Stimulated activated CD4-positive, alpha-beta T cell treated with anti-CD3 and anti-CD28 coated beads, Interleukin-2, amount 100 ng/mL, for 4 hours (primary cell): ENCODE data around the gene PFKFB3.
"Not testable (repeated sequence)": the region's sequence is repeated elsewhere in the genome, so short reads cannot be mapped to it uniquely, and the experiment has no call there.

Experiments
- DNase-seq: peaks from one replicate; pipeline ENCODE4 v3.0.0-alpha.2; 2020; ENCODE audit warnings: low read depth

PFKFB3 gene

DNA sequence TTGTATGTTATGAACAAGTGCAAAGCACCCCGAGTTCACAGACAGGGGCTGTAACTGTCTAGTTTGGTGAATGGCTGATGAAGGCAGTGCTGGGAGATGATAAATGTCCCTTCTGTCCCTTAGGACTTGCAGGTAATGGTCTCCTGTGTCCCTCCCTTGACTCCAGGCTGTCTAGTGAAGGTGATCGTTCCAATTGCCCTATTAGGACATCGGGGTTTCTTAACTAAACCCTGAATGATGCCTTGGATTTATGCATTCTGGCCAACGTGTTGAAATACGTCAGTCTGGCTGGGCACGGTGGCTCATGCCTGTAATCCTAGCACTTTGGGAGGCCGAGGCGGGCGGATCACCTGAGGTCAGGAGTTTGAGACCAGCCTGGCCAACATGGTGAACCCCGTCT is 69.4 kb downstream of the PFKFB3 start:
- no peak for DNase-seq

DNA sequence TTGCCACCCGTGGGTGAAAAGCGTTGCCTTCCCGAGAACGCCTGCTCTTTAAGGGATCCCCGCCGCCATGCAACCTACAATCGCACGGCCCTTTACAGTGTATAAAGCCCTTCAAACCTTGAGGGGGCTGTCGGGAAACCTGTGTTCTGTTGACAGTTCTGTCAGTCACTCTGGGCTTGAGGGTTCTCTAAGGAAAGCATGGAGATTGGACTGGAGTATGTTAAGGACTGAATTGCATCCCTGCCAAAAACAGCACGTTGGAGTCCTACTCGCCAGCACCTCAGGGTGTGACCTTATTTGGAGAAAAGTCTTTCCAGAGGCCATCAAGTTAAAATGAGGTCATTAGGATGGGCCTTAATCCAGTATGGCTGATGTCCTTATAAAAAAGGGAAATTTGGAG is 70.6 kb downstream of the PFKFB3 start:
- DNase-seq = no peak

GRCh38 chr10:6274040-6274439 is 71.3 kb downstream of the PFKFB3 start:
- DNase-seq = no peak

DNA sequence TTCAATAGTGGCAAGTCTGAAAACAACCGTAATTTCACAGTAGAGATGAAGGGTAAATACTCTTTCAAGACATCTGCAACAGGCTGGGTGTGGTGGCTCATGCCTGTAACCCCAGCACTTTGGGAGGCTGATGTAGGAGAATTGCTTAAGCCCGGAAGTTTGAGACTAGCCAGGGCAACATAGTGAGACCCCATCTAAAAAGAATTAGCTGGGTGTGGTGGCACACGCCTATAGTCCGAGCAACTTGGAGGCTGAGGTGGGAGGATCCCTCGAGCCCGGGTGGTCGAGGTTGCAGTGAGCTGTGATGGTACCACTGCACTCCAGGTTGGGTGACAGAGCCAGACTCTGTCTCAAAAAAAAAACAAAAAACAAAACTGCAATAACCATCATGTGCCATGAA is 71.8 kb downstream of the PFKFB3 start:
- DNase-seq = no peak

DNA sequence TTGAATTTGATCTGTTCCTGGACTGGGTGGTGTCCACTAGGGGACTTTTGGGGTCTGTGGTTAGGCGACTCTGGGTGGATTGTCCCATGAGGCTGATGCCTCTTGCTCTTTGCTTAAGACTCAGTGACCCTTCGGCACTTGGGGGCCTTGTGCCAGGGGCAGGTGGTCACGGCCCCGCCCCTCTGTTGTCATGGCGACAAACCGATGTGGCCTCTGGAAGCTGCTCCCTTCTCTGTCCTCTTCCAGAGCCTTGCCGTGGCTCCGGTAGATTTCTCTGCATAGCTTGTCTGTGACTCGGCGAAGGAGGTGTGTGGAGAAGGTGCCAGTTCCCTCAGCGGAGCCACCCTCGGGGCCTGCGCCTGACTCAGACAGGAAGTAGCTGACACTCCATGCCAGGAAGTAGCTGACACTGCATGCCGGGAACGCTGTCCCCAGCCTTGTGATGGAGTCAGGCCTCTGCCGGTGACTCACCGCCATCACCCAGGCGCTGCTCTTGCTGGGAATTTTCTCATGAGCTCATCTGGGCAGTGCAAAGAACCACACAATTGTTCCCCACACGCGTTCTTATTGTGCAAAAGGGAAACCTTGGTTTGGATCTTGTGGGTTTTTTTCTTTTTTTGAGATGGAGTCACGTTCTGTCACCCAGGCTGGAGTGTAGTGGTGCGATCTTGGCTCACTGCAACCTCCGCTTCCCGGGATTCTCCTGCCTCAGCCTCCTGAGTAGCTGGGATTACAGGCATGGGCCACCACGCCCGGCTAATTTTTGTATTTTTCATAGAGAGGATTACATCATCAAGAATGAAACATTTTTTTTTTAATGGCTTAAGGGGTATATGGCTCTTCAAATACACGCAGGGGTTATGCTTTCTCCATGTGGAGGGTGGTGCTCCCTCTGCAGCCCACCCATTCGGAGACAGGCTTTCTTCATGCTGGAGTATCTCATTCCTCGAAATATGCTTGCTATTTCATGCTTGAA is 72.6 kb downstream of the PFKFB3 start:
- DNase-seq = peak; percentile 90

DNA sequence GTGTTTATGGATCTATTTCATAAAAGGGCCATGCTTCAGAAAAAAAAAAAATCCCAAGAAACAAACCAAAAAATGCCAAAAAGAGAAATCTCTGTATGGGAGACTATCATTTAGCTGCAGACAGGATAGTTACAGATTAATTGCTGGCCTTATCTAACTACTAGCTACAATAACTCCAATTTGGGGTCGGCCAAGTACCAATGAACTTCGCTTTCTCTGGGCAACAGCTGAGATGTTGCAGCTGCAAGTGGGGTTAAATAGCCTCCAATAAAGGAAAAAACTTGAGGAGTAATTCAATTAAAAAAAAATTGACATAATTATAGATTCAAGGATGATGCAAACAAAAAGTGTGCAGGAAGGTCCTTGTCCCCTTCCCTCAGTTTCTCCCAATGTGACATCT is 73.6 kb downstream of the PFKFB3 start:
- DNase-seq = no peak

GRCh38 chr10:6278519-6279120 is 75.9 kb downstream of the PFKFB3 start:
- no peak for DNase-seq

DNA sequence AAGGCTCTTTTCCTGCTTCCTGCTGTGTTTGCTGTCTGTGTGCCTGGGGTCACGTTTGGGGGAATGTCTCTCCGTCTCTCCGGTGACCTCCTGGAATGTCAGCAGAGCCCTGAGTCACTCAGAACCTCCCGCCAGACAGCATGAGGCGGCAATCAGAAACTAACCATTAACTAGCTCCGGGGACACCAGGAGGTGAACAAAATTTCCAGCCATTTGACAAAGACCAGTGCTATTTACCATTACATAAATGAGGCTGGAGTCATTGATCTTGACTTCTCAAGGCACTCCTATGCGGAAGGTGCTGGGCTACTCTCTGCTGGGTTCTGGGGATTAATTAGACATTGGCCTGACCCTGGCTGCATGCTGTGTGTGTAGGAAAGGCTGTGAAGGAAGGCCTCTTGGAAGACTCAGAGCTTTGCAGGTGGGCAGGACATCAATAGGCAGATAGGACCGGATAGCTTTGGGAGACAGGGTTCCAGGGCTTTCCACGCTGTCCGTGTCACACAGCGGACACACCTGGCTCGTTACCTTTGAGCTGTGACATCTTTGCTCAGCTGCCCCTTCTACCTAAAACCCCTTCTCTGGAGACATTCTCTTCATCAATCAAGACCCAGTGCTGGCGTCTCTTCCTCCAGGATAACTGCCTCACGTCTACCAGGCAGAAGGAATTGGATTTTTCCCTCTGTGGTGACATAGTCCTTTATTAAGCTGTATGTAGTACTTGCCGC is 77.0 kb downstream of the PFKFB3 start:
- DNase-seq = no peak

GRCh38 chr10:6280291-6280690 is 77.6 kb downstream of the PFKFB3 start:
- no peak for DNase-seq

DNA sequence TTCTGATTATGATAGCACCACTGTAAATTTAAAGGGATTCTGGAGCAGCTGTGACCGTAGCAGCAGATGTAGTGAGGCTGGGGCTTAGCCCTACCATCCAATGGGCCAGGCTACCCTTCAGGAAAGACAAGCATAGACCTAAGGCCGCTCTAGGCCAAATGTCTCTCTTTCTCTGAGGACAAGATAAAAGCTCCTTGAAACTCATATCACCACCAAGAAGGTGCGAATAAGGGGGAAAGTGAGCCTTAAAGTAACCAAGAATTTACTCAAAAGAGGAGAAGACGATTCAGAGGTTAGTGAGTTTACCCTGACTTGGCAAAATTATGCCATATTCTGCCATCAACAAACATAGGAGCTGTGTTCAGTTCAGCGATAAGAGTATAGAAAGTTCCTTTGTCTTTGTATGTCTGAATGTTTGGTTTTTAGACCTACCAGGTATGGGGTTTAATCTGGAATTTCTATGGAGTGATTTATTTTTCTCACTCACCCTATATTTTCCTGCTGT is 79.8 kb downstream of the PFKFB3 start:
- DNase-seq = no peak

GRCh38 chr10:6283655-6284054 is 80.9 kb downstream of the PFKFB3 start:
- no peak for DNase-seq

DNA sequence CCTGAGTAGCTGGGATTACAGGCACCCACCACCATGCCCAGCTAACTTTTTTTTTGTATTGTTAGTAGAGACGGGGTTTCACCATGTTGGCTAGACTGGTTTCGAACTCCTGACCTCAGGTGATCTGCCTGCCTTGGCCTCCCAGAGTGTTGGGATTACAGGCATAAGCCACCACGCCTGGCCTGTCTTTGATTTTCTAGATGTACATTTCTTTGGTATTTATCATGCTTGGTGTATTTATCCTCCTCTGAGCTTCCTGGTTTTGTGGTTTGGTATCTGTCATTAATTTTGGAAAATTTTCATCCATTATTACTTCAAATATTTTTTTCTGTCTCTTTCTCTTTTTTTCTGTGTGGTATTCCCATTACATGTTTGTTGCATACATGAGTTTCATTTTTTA is 87.9 kb downstream of the PFKFB3 start:
- not testable (repeated sequence) for DNase-seq

DNA sequence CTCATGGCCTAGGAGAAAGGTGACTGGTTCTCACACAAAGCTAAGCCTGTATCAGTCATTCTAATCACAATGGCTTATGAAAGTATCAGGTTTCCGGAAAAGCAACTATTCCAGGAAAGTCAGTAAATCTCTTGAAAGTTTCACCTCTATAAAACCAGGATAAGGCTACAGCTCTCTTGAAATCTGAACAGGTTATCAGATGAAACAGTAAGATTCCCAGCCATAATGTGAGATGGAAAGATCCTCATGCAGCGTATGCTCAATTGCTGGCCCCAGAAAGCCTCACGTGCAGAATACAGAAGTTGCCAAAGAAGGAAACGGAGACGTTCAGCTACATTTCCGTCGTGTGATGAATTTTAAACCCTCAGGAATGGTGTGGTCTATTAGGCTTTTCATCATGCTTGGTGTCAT is 90.0 kb downstream of the PFKFB3 start:
- no peak for DNase-seq

DNA sequence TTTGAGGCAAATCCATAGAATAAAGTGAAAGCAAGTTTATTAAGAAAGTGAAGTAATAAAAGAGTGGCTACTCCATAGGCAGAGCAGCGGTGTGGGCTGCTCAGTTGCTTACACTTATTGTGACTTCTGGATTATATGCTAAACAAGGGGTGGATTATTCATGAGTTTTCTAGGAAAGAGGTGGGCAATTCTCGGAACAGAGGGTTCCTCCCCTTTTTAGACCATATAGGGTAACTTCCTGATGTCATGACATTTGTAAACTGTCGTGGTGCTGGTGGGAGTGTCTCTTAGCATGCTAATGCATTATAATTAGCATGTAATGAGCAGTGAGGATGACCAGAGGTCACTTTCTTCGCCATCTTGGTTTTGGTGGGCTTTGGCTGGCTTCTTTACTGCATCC is 93.7 kb downstream of the PFKFB3 start:
- not testable (repeated sequence) for DNase-seq

DNA sequence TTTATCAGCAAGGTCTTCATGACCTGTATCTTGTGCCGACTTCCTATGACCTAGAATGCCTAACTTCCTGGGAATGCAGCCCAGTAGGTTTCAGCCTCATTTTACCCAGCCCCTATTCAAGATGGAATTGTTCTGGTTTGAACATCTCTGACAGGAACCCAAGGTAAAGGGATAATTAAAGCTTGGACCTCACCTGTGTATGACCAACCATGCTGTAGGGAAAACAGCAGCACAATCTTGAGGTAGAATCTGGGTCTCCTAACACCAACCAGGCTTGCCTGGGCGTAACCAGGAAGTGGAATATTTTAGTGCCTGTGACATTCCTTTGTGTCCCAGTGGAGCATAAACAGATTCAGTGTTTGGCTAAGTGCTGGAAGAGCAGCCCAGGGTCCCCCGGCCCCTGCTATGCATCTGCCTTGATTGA is 94.1 kb downstream of the PFKFB3 start:
- DNase-seq = no peak

DNA sequence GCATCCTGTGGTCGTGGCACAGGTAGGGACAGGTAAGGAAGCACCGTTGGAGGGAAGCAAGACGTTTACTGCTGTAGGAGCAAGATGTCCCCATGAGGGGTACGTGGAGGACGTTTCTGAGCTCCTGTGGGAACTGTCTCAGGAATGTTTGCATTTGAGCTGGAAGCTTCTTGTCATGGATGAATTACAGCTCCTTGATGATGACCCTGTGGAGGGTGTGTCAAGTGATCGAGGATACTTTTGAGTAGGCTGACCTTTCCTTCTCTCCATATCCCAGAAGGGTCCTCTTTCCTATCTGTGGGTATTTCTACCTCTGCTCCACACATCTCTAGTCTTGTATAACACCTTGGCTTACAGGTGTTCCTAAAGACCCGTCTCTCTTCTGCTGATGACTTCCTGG is 94.8 kb downstream of the PFKFB3 start:
- DNase-seq = no peak

GRCh38 chr10:6297951-6298381 is 95.2 kb downstream of the PFKFB3 start:
- DNase-seq = no peak

DNA sequence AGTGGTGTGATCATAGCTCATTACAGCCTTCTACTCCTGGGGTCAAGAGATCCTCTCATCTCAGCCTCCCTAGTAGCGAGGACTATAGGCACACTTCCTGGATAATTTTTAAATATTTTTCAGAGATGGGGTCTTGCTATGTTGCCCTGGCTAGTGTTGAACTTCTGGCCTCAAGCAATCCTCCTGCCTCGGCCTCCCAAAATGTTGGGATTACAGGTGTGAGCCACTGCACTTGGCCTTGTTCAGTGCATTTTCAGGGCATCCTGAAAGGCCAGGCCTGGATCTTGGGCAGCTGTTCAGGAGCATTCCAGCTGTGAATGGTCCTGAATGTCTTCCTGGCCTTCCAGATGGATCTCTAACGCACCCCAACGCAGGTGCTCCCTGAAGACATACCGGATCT is 95.7 kb downstream of the PFKFB3 start:
- no peak for DNase-seq

GRCh38 chr10:6299234-6299633 is 96.5 kb downstream of the PFKFB3 start:
- no peak for DNase-seq

DNA sequence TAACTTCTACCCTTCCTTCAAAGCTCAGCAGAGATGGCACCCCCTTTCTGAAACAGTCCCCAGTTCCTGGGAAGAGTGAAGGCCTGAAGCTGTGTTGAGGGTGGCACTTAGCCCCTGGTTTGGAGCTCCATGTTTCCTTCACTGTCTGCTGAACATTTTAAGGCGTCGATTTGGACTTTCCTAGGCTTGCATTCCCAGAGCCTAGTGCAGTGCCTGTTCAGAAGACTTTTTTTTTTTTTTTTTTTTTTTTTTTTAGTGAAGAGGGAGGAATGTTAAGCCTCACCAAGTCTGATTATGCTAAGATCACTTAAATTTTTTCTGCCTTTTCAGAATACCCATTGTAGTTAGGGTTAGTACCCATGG is 97.0 kb downstream of the PFKFB3 start:
- no peak for DNase-seq

DNA sequence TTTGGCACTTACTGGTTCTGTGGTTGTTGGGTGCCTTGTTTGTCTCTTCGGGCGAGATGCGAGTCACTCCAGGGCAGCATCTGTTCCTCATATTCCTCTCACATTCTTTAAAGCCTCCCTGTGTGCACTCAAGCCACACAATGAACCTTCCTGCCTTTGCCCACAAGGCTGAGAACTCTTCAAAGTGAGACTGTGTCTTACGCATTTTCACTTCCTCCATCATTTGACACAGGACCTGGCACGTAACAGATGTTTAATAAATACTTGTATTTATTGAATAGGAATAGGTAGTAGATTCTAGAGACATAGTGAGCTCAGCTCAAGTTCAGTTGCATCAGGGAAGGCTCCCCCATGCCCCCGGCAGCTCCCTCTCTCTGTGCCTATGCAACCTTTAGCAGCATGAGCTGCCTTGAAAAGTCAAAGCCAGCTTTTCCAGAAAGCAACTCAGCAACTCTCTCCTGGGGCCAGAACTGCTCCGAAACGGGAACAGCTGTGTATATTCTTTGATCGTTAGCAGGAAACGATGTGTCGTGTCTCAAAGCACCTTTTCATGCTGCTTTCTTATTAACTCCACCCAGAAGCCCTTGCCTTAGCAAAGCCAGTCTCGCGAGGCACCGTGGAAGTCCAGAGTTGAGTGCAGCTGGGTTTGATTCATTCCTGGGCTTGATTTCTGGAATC is 97.5 kb downstream of the PFKFB3 start:
- no peak for DNase-seq
